ENCODE data around the gene PSTK.

The PSTK gene

DNA sequence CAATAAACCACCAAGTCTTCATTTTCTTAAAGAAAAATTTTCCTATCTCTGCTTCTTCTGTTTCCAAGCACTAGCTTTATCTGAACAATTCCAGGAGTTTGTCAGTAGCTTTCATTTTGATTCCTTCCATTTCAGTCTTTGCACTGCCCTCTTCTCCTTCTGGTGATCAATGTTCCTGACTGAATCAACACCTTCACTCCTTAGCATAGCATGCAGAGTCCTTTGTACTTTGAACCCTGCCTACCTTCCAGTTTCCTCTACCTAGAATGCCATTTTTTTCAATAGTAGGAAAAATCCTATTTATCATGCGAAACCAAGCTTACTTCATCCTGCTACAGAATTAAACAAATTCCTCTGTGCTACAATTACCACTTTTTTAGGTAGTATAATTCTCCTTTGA lies 24.3 kb upstream of the PSTK start:
- H2AFZ ChIP-seq (ENCODE audit: low read depth, low read length) = no peak overlapping the region
- H3K4me2 ChIP-seq (ENCODE audit: low read length) = no peak overlapping the region
- no peaks in the 10 kb centered on the region for H3K9me3 ChIP-seq (ENCODE audit: insufficient read depth, low read length)
- no peak for TF ChIP-seq EZH2phosphoT487 (IDR thresholded peaks at IDR 0.05; ENCODE audit: low read depth)
- TF ChIP-seq, protein P1, sequence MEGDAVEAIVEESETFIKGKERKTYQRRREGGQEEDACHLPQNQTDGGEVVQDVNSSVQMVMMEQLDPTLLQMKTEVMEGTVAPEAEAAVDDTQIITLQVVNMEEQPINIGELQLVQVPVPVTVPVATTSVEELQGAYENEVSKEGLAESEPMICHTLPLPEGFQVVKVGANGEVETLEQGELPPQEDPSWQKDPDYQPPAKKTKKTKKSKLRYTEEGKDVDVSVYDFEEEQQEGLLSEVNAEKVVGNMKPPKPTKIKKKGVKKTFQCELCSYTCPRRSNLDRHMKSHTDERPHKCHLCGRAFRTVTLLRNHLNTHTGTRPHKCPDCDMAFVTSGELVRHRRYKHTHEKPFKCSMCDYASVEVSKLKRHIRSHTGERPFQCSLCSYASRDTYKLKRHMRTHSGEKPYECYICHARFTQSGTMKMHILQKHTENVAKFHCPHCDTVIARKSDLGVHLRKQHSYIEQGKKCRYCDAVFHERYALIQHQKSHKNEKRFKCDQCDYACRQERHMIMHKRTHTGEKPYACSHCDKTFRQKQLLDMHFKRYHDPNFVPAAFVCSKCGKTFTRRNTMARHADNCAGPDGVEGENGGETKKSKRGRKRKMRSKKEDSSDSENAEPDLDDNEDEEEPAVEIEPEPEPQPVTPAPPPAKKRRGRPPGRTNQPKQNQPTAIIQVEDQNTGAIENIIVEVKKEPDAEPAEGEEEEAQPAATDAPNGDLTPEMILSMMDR (IDR thresholded peaks at IDR 0.05; ENCODE audit: low read depth, low read length) = no peak
- no peaks in the 10 kb centered on the region for H3K27me3 ChIP-seq (ENCODE audit: low read depth, low read length)
- no peak overlapping the region for H3K9ac ChIP-seq (ENCODE audit: low read length)
- no peak overlapping the region for H3K4me3 ChIP-seq (ENCODE audit: low read length)
- H4K20me1 ChIP-seq (ENCODE audit: insufficient read depth, low read length) = no peaks in the 10 kb centered on the region
- peaks cover 4% of the 10 kb centered on the region for H3K79me2 ChIP-seq (ENCODE audit: low read length)
- no peaks in the 10 kb centered on the region for H3K36me3 ChIP-seq (replicated peaks; ENCODE audit: low read depth, low read length)
- peaks cover 5% of the 10 kb centered on the region for H3K4me1 ChIP-seq (ENCODE audit: low read length)
- no peak overlapping the region for H3K27ac ChIP-seq (ENCODE audit: low read length)

DNA sequence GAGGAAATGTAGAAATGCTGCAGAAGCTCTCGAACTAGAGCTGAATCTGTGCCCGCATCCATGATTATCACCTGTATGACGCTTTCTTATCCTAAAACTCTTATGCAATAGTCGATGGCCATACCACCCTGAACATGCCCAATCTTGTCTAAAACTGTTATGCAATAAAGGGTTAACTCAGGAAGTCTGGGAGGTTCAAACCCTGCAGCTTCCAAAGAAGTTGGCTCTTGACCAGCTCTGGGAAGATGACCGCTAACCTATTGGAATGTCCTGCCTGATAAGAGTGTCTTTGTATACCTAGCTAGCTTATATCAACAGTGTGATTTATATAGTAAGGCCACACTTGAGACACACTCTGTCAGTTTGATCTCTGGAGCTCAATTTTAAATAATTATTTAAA lies 22.7 kb upstream of the PSTK start:
- H3K27ac ChIP-seq (ENCODE audit: low read length) = no peak overlapping the region
- no peaks in the 10 kb centered on the region for H3K36me3 ChIP-seq (replicated peaks; ENCODE audit: low read depth, low read length)
- no peak overlapping the region for H3K4me3 ChIP-seq (ENCODE audit: low read length)
- H3K79me2 ChIP-seq (ENCODE audit: low read length) = peaks cover 4% of the 10 kb centered on the region
- no peaks in the 10 kb centered on the region for H3K27me3 ChIP-seq (ENCODE audit: low read depth, low read length)
- no peaks in the 10 kb centered on the region for H3K9me3 ChIP-seq (ENCODE audit: insufficient read depth, low read length)
- no peak overlapping the region for H3K4me2 ChIP-seq (ENCODE audit: low read length)
- no peak overlapping the region for H2AFZ ChIP-seq (ENCODE audit: low read depth, low read length)
- no peaks in the 10 kb centered on the region for H4K20me1 ChIP-seq (ENCODE audit: insufficient read depth, low read length)
- peaks cover 5% of the 10 kb centered on the region for H3K4me1 ChIP-seq (ENCODE audit: low read length)
- no peak overlapping the region for H3K9ac ChIP-seq (ENCODE audit: low read length)
- no peak for TF ChIP-seq EZH2phosphoT487 (IDR thresholded peaks at IDR 0.05; ENCODE audit: low read depth)
- TF ChIP-seq, protein P1 (IDR thresholded peaks at IDR 0.05; ENCODE audit: low read depth, low read length) = no peak

DNA sequence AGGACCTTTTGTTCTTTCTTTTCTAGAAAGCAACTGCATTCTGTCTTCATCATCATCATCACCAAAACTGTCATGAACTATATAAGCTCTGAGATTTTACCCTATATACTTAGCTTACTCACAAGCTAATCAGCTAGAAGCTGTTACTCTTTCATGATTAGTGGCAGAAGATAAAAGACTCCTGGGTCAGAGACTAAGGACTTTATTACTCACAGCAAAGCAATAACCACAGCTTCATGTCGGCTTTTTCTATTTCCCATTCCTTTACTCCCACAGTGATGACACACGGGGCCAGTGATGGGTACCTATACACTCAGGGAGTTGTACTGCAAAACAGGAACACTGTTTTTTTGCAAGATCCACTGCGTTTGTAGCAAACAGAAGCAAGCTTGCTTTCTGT lies 17.8 kb upstream of the PSTK start:
- H3K27ac ChIP-seq (ENCODE audit: low read length) = no peak overlapping the region
- H3K4me1 ChIP-seq (ENCODE audit: low read length) = no peaks in the 10 kb centered on the region
- no peak for TF ChIP-seq EZH2phosphoT487 (IDR thresholded peaks at IDR 0.05; ENCODE audit: low read depth)
- TF ChIP-seq, protein P1 (IDR thresholded peaks at IDR 0.05; ENCODE audit: low read depth, low read length) = no peak
- H3K36me3 ChIP-seq (replicated peaks; ENCODE audit: low read depth, low read length) = no peaks in the 10 kb centered on the region
- H3K9ac ChIP-seq (ENCODE audit: low read length) = no peak overlapping the region
- no peak overlapping the region for H3K4me3 ChIP-seq (ENCODE audit: low read length)
- H4K20me1 ChIP-seq (ENCODE audit: insufficient read depth, low read length) = no peaks in the 10 kb centered on the region
- H2AFZ ChIP-seq (ENCODE audit: low read depth, low read length) = no peak overlapping the region
- no peaks in the 10 kb centered on the region for H3K27me3 ChIP-seq (ENCODE audit: low read depth, low read length)
- H3K79me2 ChIP-seq (ENCODE audit: low read length) = no peaks in the 10 kb centered on the region
- no peaks in the 10 kb centered on the region for H3K9me3 ChIP-seq (ENCODE audit: insufficient read depth, low read length)
- no peak overlapping the region for H3K4me2 ChIP-seq (ENCODE audit: low read length)

GRCh38 chr10:122966879-122967278 lies 13.3 kb upstream of the PSTK start:
- H3K79me2 ChIP-seq (ENCODE audit: low read length) = no peaks in the 10 kb centered on the region
- H3K9ac ChIP-seq (ENCODE audit: low read length) = no peak overlapping the region
- H3K4me3 ChIP-seq (ENCODE audit: low read length) = no peak overlapping the region
- H3K4me2 ChIP-seq (ENCODE audit: low read length) = no peak overlapping the region
- H3K27me3 ChIP-seq (ENCODE audit: low read depth, low read length) = no peaks in the 10 kb centered on the region
- H3K27ac ChIP-seq (ENCODE audit: low read length) = no peak overlapping the region
- no peaks in the 10 kb centered on the region for H3K4me1 ChIP-seq (ENCODE audit: low read length)
- no peaks in the 10 kb centered on the region for H3K9me3 ChIP-seq (ENCODE audit: insufficient read depth, low read length)
- no peak overlapping the region for H2AFZ ChIP-seq (ENCODE audit: low read depth, low read length)
- no peak for TF ChIP-seq EZH2phosphoT487 (IDR thresholded peaks at IDR 0.05; ENCODE audit: low read depth)
- TF ChIP-seq, protein P1 (IDR thresholded peaks at IDR 0.05; ENCODE audit: low read depth, low read length) = no peak
- no peaks in the 10 kb centered on the region for H4K20me1 ChIP-seq (ENCODE audit: insufficient read depth, low read length)
- no peaks in the 10 kb centered on the region for H3K36me3 ChIP-seq (replicated peaks; ENCODE audit: low read depth, low read length)

All from OCI-LY3 (cell line).